Spleen (tissue), 7 donors: ENCODE results near the gene PP2D1.

Source experiments
- POLR2A ChIP-seq, 3 donors: fragments of 450-650 bp; IDR thresholded peaks; one replicate each; pipeline ENCODE4 v1.5.1; 2017; ENCODE audit warnings: antibody characterized with exemption in 3 of 3, mild to moderate bottlenecking in 1 of 3
- POLR2AphosphoS5 ChIP-seq, 3 donors: sonication (generic); formaldehyde crosslinking; IDR thresholded peaks; one replicate each; pipeline ENCODE4 v1.5.1; 2017; ENCODE audit warnings: antibody characterized with exemption in 3 of 3
- TF ChIP-seq, protein P1 (sequence below), 11 experiments: fragments of 200-600 bp in 7 of 11; fragments of 450-650 bp in 4 of 11; sonication (generic) in 4 of 11; IDR thresholded peaks in 8 of 11; conservative IDR thresholded peaks in 3 of 11; 1 replicate in 7 of 11; 2 replicates in 4 of 11; pipeline versions ENCODE4 v1.4.0 to v1.8.0; 2016 to 2021; ENCODE audit warnings: antibody characterized with exemption in 11 of 11, inconsistent platforms in 4 of 11, mild to moderate bottlenecking in 1 of 11
- donor health status: DM: no; HTN: no; CAD: no; lungs with moderate emphysema.
- donor health status: DM: no; HTN: no; CAD: no.
- donor health status: DM: no; HTN: no; CAD: no.

DNA sequence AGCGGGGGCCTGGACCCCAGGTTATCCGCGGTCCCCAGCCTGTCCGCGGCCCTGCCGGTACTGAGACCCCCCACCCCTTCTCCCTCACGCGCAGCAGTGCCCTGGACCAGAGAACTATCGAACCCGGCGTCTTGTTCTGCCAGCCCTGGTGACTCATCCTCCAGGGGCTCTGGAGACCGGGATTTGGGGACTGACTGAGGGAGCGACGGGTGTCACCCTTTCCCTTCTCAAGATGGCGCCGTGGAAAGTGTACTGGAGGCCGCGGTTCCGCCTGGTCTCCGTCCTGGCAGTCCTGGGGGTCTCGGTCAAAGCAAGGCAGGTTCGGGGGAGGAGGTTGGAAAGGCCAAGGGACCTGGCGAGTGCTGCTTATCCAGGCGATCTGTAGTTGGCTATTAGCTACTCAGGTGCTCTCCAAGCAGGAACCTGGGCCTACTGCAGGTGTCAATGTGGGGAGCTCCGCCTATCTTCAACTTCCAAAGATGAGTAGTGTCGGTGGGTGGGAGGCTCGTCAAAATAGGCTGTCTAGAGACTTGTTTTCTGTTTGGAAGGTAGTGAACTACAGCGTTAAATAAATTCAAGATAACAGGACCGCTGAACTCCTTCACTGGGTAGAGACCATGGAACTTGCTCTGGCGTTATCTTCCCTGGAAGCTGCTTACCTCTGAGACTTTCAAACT, 64.4 kb downstream of the PP2D1 start:
- TF ChIP-seq, protein P1, sequence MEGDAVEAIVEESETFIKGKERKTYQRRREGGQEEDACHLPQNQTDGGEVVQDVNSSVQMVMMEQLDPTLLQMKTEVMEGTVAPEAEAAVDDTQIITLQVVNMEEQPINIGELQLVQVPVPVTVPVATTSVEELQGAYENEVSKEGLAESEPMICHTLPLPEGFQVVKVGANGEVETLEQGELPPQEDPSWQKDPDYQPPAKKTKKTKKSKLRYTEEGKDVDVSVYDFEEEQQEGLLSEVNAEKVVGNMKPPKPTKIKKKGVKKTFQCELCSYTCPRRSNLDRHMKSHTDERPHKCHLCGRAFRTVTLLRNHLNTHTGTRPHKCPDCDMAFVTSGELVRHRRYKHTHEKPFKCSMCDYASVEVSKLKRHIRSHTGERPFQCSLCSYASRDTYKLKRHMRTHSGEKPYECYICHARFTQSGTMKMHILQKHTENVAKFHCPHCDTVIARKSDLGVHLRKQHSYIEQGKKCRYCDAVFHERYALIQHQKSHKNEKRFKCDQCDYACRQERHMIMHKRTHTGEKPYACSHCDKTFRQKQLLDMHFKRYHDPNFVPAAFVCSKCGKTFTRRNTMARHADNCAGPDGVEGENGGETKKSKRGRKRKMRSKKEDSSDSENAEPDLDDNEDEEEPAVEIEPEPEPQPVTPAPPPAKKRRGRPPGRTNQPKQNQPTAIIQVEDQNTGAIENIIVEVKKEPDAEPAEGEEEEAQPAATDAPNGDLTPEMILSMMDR (IDR thresholded peaks at IDR 0.05 in 8 of 11, conservative IDR thresholded peaks at IDR 0.05 in 3 of 11) = peak in 1 of 11 experiments; percentile 0
- TF ChIP-seq POLR2A (IDR thresholded peaks at IDR 0.05) = no peak
- no peak for TF ChIP-seq POLR2AphosphoS5 (IDR thresholded peaks at IDR 0.05)
